Mesenchymal stem cell (in vitro differentiated cells and primary cell): Measurements from ENCODE around the gene CDH15.

ENCODE experiments used
- DNase-seq: peaks from one replicate; pipeline ENCODE4 v3.0.0-alpha.2; 2013
- H2AFZ ChIP-seq: one replicate; pipeline ENCODE4 v1.6.1; 2013; ENCODE audit warnings: low read depth, mild to moderate bottlenecking, control low read depth, inconsistent platforms, low read length, moderate library complexity
- H2AK5ac ChIP-seq: 2 replicates; pipeline ENCODE4 v1.6.1; 2013; ENCODE audit warnings: low read length, moderate library complexity, mild to moderate bottlenecking, inconsistent platforms; ENCODE audit not compliant: severe bottlenecking
- H2BK120ac ChIP-seq: one replicate; pipeline ENCODE4 v1.6.1; 2013; ENCODE audit warnings: low read depth, mild to moderate bottlenecking, inconsistent platforms, low read length, moderate library complexity
- H2BK12ac ChIP-seq, 2 experiments: one replicate each; pipeline ENCODE4 v1.6.1; 2013; ENCODE audit warnings: inconsistent platforms in 2 of 2, low read length in 2 of 2, mild to moderate bottlenecking in 2 of 2, moderate library complexity in 2 of 2, control low read depth in 1 of 2
- H2BK15ac ChIP-seq: one replicate; pipeline ENCODE4 v1.6.1; 2013; ENCODE audit warnings: mild to moderate bottlenecking, low read depth, inconsistent platforms; ENCODE audit not compliant: poor library complexity, severe bottlenecking
- H2BK5ac ChIP-seq: 2 replicates; pipeline ENCODE4 v1.6.1; 2013; ENCODE audit warnings: low read depth, mild to moderate bottlenecking, low read length, control low read depth, inconsistent platforms; ENCODE audit not compliant: poor library complexity, severe bottlenecking
- H3K14ac ChIP-seq, 2 experiments: one replicate each; pipeline ENCODE4 v1.6.1; 2013; ENCODE audit warnings: inconsistent platforms in 2 of 2, low read length in 2 of 2, control low read depth in 1 of 2, mild to moderate bottlenecking in 1 of 2, moderate library complexity in 1 of 2
- H3K18ac ChIP-seq, 2 experiments: one replicate each; pipeline ENCODE4 v1.6.1; 2013; ENCODE audit warnings: inconsistent platforms in 2 of 2, low read length in 2 of 2, control low read depth in 1 of 2, low read depth in 1 of 2, mild to moderate bottlenecking in 1 of 2
- H3K23ac ChIP-seq, 2 experiments: one replicate each; pipeline ENCODE4 v1.6.1; 2013; ENCODE audit warnings: inconsistent platforms in 2 of 2, low read length in 2 of 2, mild to moderate bottlenecking in 2 of 2, moderate library complexity in 2 of 2, control low read depth in 1 of 2
- H3K27ac ChIP-seq: 2 replicates; pipeline ENCODE4 v1.5.1; 2013; ENCODE audit warnings: mild to moderate bottlenecking, moderate library complexity, low read length, control low read depth, inconsistent platforms; ENCODE audit not compliant: poor library complexity, severe bottlenecking
- H3K27me3 ChIP-seq, 2 experiments: 2 replicates each; pipeline versions ENCODE4 v1.6.1 to v1.7.0; 2013; ENCODE audit warnings: low read length in 2 of 2, mild to moderate bottlenecking in 2 of 2, moderate library complexity in 2 of 2, control low read depth in 1 of 2, inconsistent platforms in 1 of 2; ENCODE audit not compliant: control insufficient read depth in 1 of 2, insufficient read depth in 1 of 2
- H3K36me3 ChIP-seq, 2 experiments: 2 replicates each; pipeline versions ENCODE4 v1.6.1 to v1.7.0; 2013; ENCODE audit warnings: low read length in 2 of 2, control low read depth in 1 of 2, inconsistent platforms in 1 of 2, low read depth in 1 of 2, mild to moderate bottlenecking in 1 of 2; ENCODE audit not compliant: insufficient read depth in 2 of 2, control insufficient read depth in 1 of 2
- H3K4ac ChIP-seq, 2 experiments: one replicate each; pipeline ENCODE4 v1.6.1; 2013; ENCODE audit warnings: inconsistent platforms in 2 of 2, low read length in 2 of 2, mild to moderate bottlenecking in 2 of 2, moderate library complexity in 2 of 2, control low read depth in 1 of 2, low read depth in 1 of 2
- H3K4me1 ChIP-seq: 2 replicates; pipeline ENCODE4 v1.6.1; 2013; ENCODE audit warnings: low read depth, low read length, control low read depth; ENCODE audit not compliant: control insufficient read depth, insufficient read depth
- H3K4me2 ChIP-seq: 2 replicates; pipeline ENCODE4 v1.6.1; 2013; ENCODE audit warnings: low read length, mild to moderate bottlenecking, inconsistent platforms; ENCODE audit not compliant: poor library complexity, severe bottlenecking
- H3K4me3 ChIP-seq, 2 experiments: 2 replicates each; pipeline versions ENCODE4 v1.5.1 to v1.7.0; 2013; ENCODE audit warnings: low read length in 2 of 2, mild to moderate bottlenecking in 2 of 2, control low read depth in 1 of 2, low read depth in 1 of 2; ENCODE audit not compliant: insufficient read depth in 1 of 2
- H3K79me1 ChIP-seq: replicated peaks from 2 replicates; pipeline ENCODE4 v1.6.1; 2013; ENCODE audit warnings: mild to moderate bottlenecking, control low read depth, low read length, inconsistent platforms; ENCODE audit not compliant: poor library complexity, severe bottlenecking
- H3K9ac ChIP-seq: 2 replicates; pipeline ENCODE4 v1.7.0; 2013; ENCODE audit warnings: mild to moderate bottlenecking, low read length, moderate library complexity
- H3K9me3 ChIP-seq: 2 replicates; pipeline ENCODE4 v1.7.0; 2013; ENCODE audit warnings: mild to moderate bottlenecking, low read length; ENCODE audit not compliant: control insufficient read depth
- H4K8ac ChIP-seq: one replicate; pipeline ENCODE4 v1.6.1; 2013; ENCODE audit warnings: inconsistent platforms, mild to moderate bottlenecking, low read length, moderate library complexity
- H4K91ac ChIP-seq: one replicate; pipeline ENCODE4 v1.6.1; 2013; ENCODE audit warnings: mild to moderate bottlenecking, low read length, inconsistent platforms
- WGBS: methylation state at CpG from one replicate; pipeline ENCODE4 v1.1.7; 2013; ENCODE audit warnings: mixed read lengths; 5-methylcytosine and 5-hydroxymethylcytosine counted together

CDH15 gene

GRCh38 chr16:89202422-89203215 lies 31.1 kb downstream of the CDH15 start:
- H3K4me1 ChIP-seq = peaks cover 17% of the 10 kb centered on the region
- WGBS = 49% methylated on average over 46 of the region's 49 CpGs
- no peak overlapping the region for H3K27ac ChIP-seq
- H3K4me2 ChIP-seq = no peak overlapping the region
- no peak overlapping the region for H4K91ac ChIP-seq
- no peak overlapping the region for H2AK5ac ChIP-seq
- no peak overlapping the region for H2BK120ac ChIP-seq
- no peak overlapping the region for H3K4ac ChIP-seq
- H2BK5ac ChIP-seq = no peak overlapping the region
- H3K14ac ChIP-seq = no peak overlapping the region
- no peak for DNase-seq
- no peak overlapping the region for H3K18ac ChIP-seq
- H3K36me3 ChIP-seq = peaks cover 0 to 3% of the 10 kb centered on the region in 2 experiments
- H3K9me3 ChIP-seq = peaks cover 3% of the 10 kb centered on the region
- no peak overlapping the region for H3K4me3 ChIP-seq
- no peak overlapping the region for H2BK15ac ChIP-seq
- H2AFZ ChIP-seq = no peak overlapping the region
- no peak overlapping the region for H2BK12ac ChIP-seq
- no peak overlapping the region for H4K8ac ChIP-seq
- no peak overlapping the region for H3K9ac ChIP-seq
- peaks cover 44 to 66% of the 10 kb centered on the region in 2 experiments for H3K27me3 ChIP-seq
- H3K79me1 ChIP-seq = no peaks in the 10 kb centered on the region
- no peak overlapping the region for H3K23ac ChIP-seq

- Histone ChIP-seq H3K4me2 (no peak overlapping the region), H2AFZ (no peak overlapping the region), H3K27me3 (peaks cover 14 to 48% of the 10 kb centered on the region in 2 experiments), H2BK120ac (no peak overlapping the region), H3K14ac (no peak overlapping the region), H3K9ac (no peak overlapping the region), H3K4ac (no peak overlapping the region), H3K23ac (no peak overlapping the region), H4K91ac (no peak overlapping the region), H4K8ac (no peak overlapping the region), H3K9me3 (no peaks in the 10 kb centered on the region), H3K79me1 (no peaks in the 10 kb centered on the region), H3K18ac (no peak overlapping the region), H3K36me3 (no peaks in the 10 kb centered on the region), H2BK12ac (no peak overlapping the region), H2BK5ac (no peak overlapping the region), H2AK5ac (no peak overlapping the region), H3K4me1 (no peaks in the 10 kb centered on the region), H2BK15ac (no peak overlapping the region), H3K27ac (no peak overlapping the region), H3K4me3 (no peak overlapping the region)
- DNase-seq = no peak
- 73% methylated on average over 3 of the region's 4 CpGs for WGBS
Observed at GRCh38 chr16:89207993-89208392, 36.4 kb downstream of the CDH15 start.

- no peak overlapping the region for H3K23ac ChIP-seq
- H3K4me1 ChIP-seq = no peaks in the 10 kb centered on the region
- H2AFZ ChIP-seq = no peak overlapping the region
- no peak overlapping the region for H3K14ac ChIP-seq
- H3K18ac ChIP-seq = no peak overlapping the region
- H3K4me2 ChIP-seq = no peak overlapping the region
- no peak overlapping the region for H3K9ac ChIP-seq
- no peaks in the 10 kb centered on the region for H3K79me1 ChIP-seq
- H3K4ac ChIP-seq = no peak overlapping the region
- peaks cover 11 to 32% of the 10 kb centered on the region in 2 experiments for H3K27me3 ChIP-seq
- no peaks in the 10 kb centered on the region for H3K9me3 ChIP-seq
- H2BK5ac ChIP-seq = no peak overlapping the region
- H4K91ac ChIP-seq = no peak overlapping the region
- H3K4me3 ChIP-seq = no peak overlapping the region
- H4K8ac ChIP-seq = no peak overlapping the region
- no peak overlapping the region for H2BK12ac ChIP-seq
- no peak overlapping the region for H3K27ac ChIP-seq
- no peak overlapping the region for H2BK120ac ChIP-seq
- WGBS = 79% methylated on average over 15 of the region's 15 CpGs
- H2BK15ac ChIP-seq = no peak overlapping the region
- no peak for DNase-seq
- H3K36me3 ChIP-seq = no peaks in the 10 kb centered on the region
- H2AK5ac ChIP-seq = no peak overlapping the region
Observed at GRCh38 chr16:89209522-89210044, 38.0 kb downstream of the CDH15 start.

- H3K4me1 ChIP-seq = no peaks in the 10 kb centered on the region
- H3K36me3 ChIP-seq = no peaks in the 10 kb centered on the region
- H2AFZ ChIP-seq = no peak overlapping the region
- H2BK15ac ChIP-seq = no peak overlapping the region
- H2BK120ac ChIP-seq = no peak overlapping the region
- no peak overlapping the region for H3K27ac ChIP-seq
- H3K4ac ChIP-seq = no peak overlapping the region
- H4K91ac ChIP-seq = no peak overlapping the region
- peaks cover 1% of the 10 kb centered on the region for H3K79me1 ChIP-seq
- no peak overlapping the region for H3K23ac ChIP-seq
- no peak overlapping the region for H2AK5ac ChIP-seq
- no peak overlapping the region for H3K14ac ChIP-seq
- H2BK5ac ChIP-seq = no peak overlapping the region
- no peaks in the 10 kb centered on the region for H3K9me3 ChIP-seq
- H2BK12ac ChIP-seq = no peak overlapping the region
- no peak overlapping the region for H4K8ac ChIP-seq
- H3K4me3 ChIP-seq = peak overlapping the region in 1 of 2 experiments; percentile 11
- peaks cover 11 to 29% of the 10 kb centered on the region in 2 experiments for H3K27me3 ChIP-seq
- 70% methylated on average over 9 of the region's 11 CpGs for WGBS
- no peak overlapping the region for H3K4me2 ChIP-seq
- no peak overlapping the region for H3K18ac ChIP-seq
- H3K9ac ChIP-seq = no peak overlapping the region
- no peak for DNase-seq
Observed at GRCh38 chr16:89210165-89210903, 38.8 kb downstream of the CDH15 start.
